Fibroblast of lung (primary cell): ENCODE measurements around the gene DRAP1. TPM values are rescaled to one million over a fixed set of nuclear protein-coding genes. Genes with fewer than 3 reads are reported as not detected.

Experiments used
- DNase-seq, 2 donors: peaks; one replicate each; pipeline versions ENCODE4 v3.0.0 to v3.0.0-alpha.2; 2010; ENCODE audit warnings: low read depth in 2 of 2
- H2AFZ ChIP-seq: 2 replicates; pipeline ENCODE4 v1.5.1; 2012; ENCODE audit warnings: low read length, control low read depth, inconsistent platforms
- H3K27ac ChIP-seq: 2 replicates; pipeline ENCODE4 v1.5.1; 2011; ENCODE audit warnings: low read length, control low read depth; ENCODE audit not compliant: insufficient read depth
- H3K27me3 ChIP-seq: 2 replicates; pipeline ENCODE4 v1.5.1; 2011; ENCODE audit warnings: mild to moderate bottlenecking, low read length; ENCODE audit not compliant: control insufficient read depth, insufficient read depth
- H3K36me3 ChIP-seq: 2 replicates; pipeline ENCODE4 v1.5.1; 2011; ENCODE audit warnings: low read length; ENCODE audit not compliant: control insufficient read depth, insufficient read depth
- H3K4me1 ChIP-seq: 2 replicates; pipeline ENCODE4 v1.5.1; 2011; ENCODE audit warnings: low read length; ENCODE audit not compliant: control insufficient read depth, insufficient read depth; ENCODE audit errors: extremely low read depth
- H3K4me2 ChIP-seq: 2 replicates; pipeline ENCODE4 v1.5.1; 2011; ENCODE audit warnings: low read length, control low read depth; ENCODE audit not compliant: insufficient read depth; ENCODE audit errors: extremely low read depth
- H3K4me3 ChIP-seq, 4 experiments: fragments of 200-600 bp in 1 of 4; sonication (generic) in 1 of 4; replicated peaks in 1 of 4; 2 replicates each; pipeline ENCODE4 v1.5.1; 2011 to 2016; ENCODE audit warnings: low read length in 4 of 4, low read depth in 3 of 4, mild to moderate bottlenecking in 3 of 4, control low read depth in 2 of 4, inconsistent platforms in 1 of 4, mixed read lengths in 1 of 4; ENCODE audit not compliant: insufficient read depth in 1 of 4; ENCODE audit errors: control extremely low read depth in 1 of 4
- H3K79me2 ChIP-seq: 2 replicates; pipeline ENCODE4 v1.5.1; 2012; ENCODE audit warnings: mild to moderate bottlenecking, low read length, inconsistent platforms; ENCODE audit not compliant: control insufficient read depth, insufficient read depth
- H3K9ac ChIP-seq: 2 replicates; pipeline ENCODE4 v1.5.1; 2011; ENCODE audit warnings: mild to moderate bottlenecking, low read length, control low read depth; ENCODE audit not compliant: insufficient read depth
- H3K9me3 ChIP-seq: 2 replicates; pipeline ENCODE4 v1.5.1; 2012; ENCODE audit warnings: low read depth, low read length; ENCODE audit not compliant: control insufficient read depth, insufficient read depth
- H4K20me1 ChIP-seq: 2 replicates; pipeline ENCODE4 v1.5.1; 2011; ENCODE audit warnings: low read length; ENCODE audit not compliant: control insufficient read depth, insufficient read depth; ENCODE audit errors: extremely low read depth
- CTCF ChIP-seq, 2 donors: IDR thresholded peaks in 1 of 2; conservative IDR thresholded peaks in 1 of 2; 1 replicate in 1 of 2; 2 replicates in 1 of 2; pipeline ENCODE4 v1.5.1; 2011 to 2012; ENCODE audit warnings: low read length in 2 of 2, control low read depth in 1 of 2, inconsistent platforms in 1 of 2, low read depth in 1 of 2, mild to moderate bottlenecking in 1 of 2
- EZH2 ChIP-seq: IDR thresholded peaks from 2 replicates; pipeline ENCODE4 v1.5.1; 2012; ENCODE audit warnings: low read length, control low read depth, mild to moderate bottlenecking; ENCODE audit errors: missing control alignments
- polyA plus RNA-seq, 2 donors: library from polyadenylated mRNA; depleted of rRNA in 1 of 2; stranded (reverse) in 1 of 2; unstranded in 1 of 2; fragments of >200 nt; gene quantifications; 2 replicates each; pipeline ENCODE4 v1.2.1, GENCODE V29; 2011 to 2012; ENCODE audit warnings: missing spikeins in 1 of 2
- total RNA-seq: library from RNA; depleted of rRNA; stranded (reverse); fragments of >200 nt; gene quantifications from 2 replicates; pipeline ENCODE4 v1.2.1, GENCODE V29; 2014

Gene DRAP1
- total and polyA plus RNA-seq, 2 donors (not counting 1 experiment from before 2014, with no cell fraction given), result 130 to 300 TPM

- peaks cover 20% of the 10 kb centered on the region for H3K36me3 ChIP-seq
- H3K27ac ChIP-seq, result peak within 1 kb of the TSS; percentile 88
- no peak for TF ChIP-seq CTCF (conservative IDR thresholded peaks at IDR 0.05 in 1 of 2, IDR thresholded peaks at IDR 0.05 in 1 of 2; ENCODE audit: low read depth in 1 of 2, low read length in 2 of 2)
- no peak for TF ChIP-seq EZH2
- DNase-seq, result peak in 1 of 2 donors; percentile 56
- H3K9me3 ChIP-seq, result no peaks in the 10 kb centered on the region
- no peaks in the 10 kb centered on the region for H4K20me1 ChIP-seq
- peaks cover 30% of the 10 kb centered on the region for H3K79me2 ChIP-seq
- H2AFZ ChIP-seq, result peak within 1 kb of the TSS; percentile 75
- H3K4me2 ChIP-seq, result peak within 1 kb of the TSS; percentile 96
- H3K4me1 ChIP-seq, result peaks cover 23% of the 10 kb centered on the region
- H3K9ac ChIP-seq, result peak within 1 kb of the TSS; percentile 82
- H3K4me3 ChIP-seq, result peak within 1 kb of the TSS; percentile 75 to 81 (median 78)
- H3K27me3 ChIP-seq, result no peaks in the 10 kb centered on the region
Observed at GRCh38 chr11:65872586-65873317, 46.5 kb upstream of the DRAP1 start, which contains the start of gene EFEMP2. Gene EFEMP2, minus strand, starts transcription at chr11:65872800. Its CDS starts 446 bp downstream, at chr11:65872354.

GRCh38 chr11:65873318-65874156 lies 45.7 kb upstream of the DRAP1 start:
- Histone ChIP-seq H3K4me1 (peaks cover 20% of the 10 kb centered on the region), H3K27me3 (no peaks in the 10 kb centered on the region), H3K9me3 (no peaks in the 10 kb centered on the region), H3K9ac (peak overlapping the region; percentile 82), H4K20me1 (no peaks in the 10 kb centered on the region), H3K4me2 (peak overlapping the region; percentile 94), H3K79me2 (peaks cover 27% of the 10 kb centered on the region), H3K4me3 (peak overlapping the region; percentile 41 to 80 (median 65)), H3K27ac (peak overlapping the region; percentile 77), H3K36me3 (peaks cover 14% of the 10 kb centered on the region), H2AFZ (peak overlapping the region; percentile 75)
- TF ChIP-seq EZH2 (no peak), CTCF (conservative IDR thresholded peaks at IDR 0.05 in 1 of 2, IDR thresholded peaks at IDR 0.05 in 1 of 2; ENCODE audit: low read depth in 1 of 2, low read length in 2 of 2) (no peak)
- DNase-seq, result peak; percentile 86 to 92

- Histone ChIP-seq H3K4me1 (no peaks in the 10 kb centered on the region), H3K27me3 (no peaks in the 10 kb centered on the region), H4K20me1 (no peaks in the 10 kb centered on the region), H2AFZ (no peak within 1 kb of the TSS), H3K27ac (no peak within 1 kb of the TSS), H3K79me2 (no peaks in the 10 kb centered on the region), H3K36me3 (peaks cover 24% of the 10 kb centered on the region), H3K9ac (no peak within 1 kb of the TSS), H3K4me2 (no peak within 1 kb of the TSS), H3K4me3 (no peak within 1 kb of the TSS), H3K9me3 (no peaks in the 10 kb centered on the region)
- DNase-seq, result no peak
- TF ChIP-seq EZH2, result no peak
- TF ChIP-seq CTCF (conservative IDR thresholded peaks at IDR 0.05 in 1 of 2, IDR thresholded peaks at IDR 0.05 in 1 of 2; ENCODE audit: low read depth in 1 of 2, low read length in 2 of 2), result no peak
Observed at GRCh38 chr11:65879617-65880016, 39.6 kb upstream of the DRAP1 start, which contains the start of gene CTSW. Gene CTSW, plus strand, starts transcription at chr11:65879837. Its CDS starts 18 bp downstream, at chr11:65879855.
